ENCODE data around the gene KLHDC2.
"Not testable (repeated sequence)": the region's sequence is repeated elsewhere in the genome, so short reads cannot be mapped to it uniquely, and the experiment has no call there.

KLHDC2 gene

GRCh38 chr14:49767571-49768300 is at the start of gene KLHDC2:
TSS of gene KLHDC2 (plus strand) at chr14:49768153. CDS start at chr14:49768469, 316 bp downstream.
- peak; percentile 87 for DNase-seq

- no peak for DNase-seq
Observed at GRCh38 chr14:49720744-49721143, 47.2 kb upstream of the KLHDC2 start.

- not testable (repeated sequence) for DNase-seq
Observed at GRCh38 chr14:49721733-49722435, 46.1 kb upstream of the KLHDC2 start.

- DNase-seq = no peak
Observed at GRCh38 chr14:49727171-49727570, 40.8 kb upstream of the KLHDC2 start.

GRCh38 chr14:49732896-49733295 is 35.1 kb upstream of the KLHDC2 start:
- DNase-seq = no peak

- DNase-seq = no peak
Observed at GRCh38 chr14:49733836-49734235, 34.1 kb upstream of the KLHDC2 start.

- DNase-seq = not testable (repeated sequence)
Observed at GRCh38 chr14:49735669-49736068, 32.3 kb upstream of the KLHDC2 start.

GRCh38 chr14:49745191-49745590 is 22.8 kb upstream of the KLHDC2 start:
- DNase-seq = no peak

GRCh38 chr14:49746476-49746875 is 21.5 kb upstream of the KLHDC2 start:
- not testable (repeated sequence) for DNase-seq

- no peak for DNase-seq
Observed at GRCh38 chr14:49754570-49755097, 13.3 kb upstream of the KLHDC2 start.

- no peak for DNase-seq
Observed at GRCh38 chr14:49755378-49755777, 12.6 kb upstream of the KLHDC2 start.

- DNase-seq = no peak
Observed at GRCh38 chr14:49761839-49762551, 6.0 kb upstream of the KLHDC2 start.

- DNase-seq = no peak
Observed at GRCh38 chr14:49766839-49767238, 1.1 kb upstream of the KLHDC2 start.

- DNase-seq = no peak
Observed at GRCh38 chr14:49767270-49767570, 733 bp upstream of the KLHDC2 start.

GRCh38 chr14:49768301-49769121 is 558 bp downstream of the KLHDC2 start:
- DNase-seq = peak; percentile 39

- DNase-seq = peak; percentile 2
Observed at GRCh38 chr14:49769171-49769570, 1.2 kb downstream of the KLHDC2 start.

- DNase-seq = no peak
Observed at GRCh38 chr14:49769581-49770211, 1.7 kb downstream of the KLHDC2 start.

GRCh38 chr14:49770212-49770817 is 2.4 kb downstream of the KLHDC2 start:
- DNase-seq = no peak

- not testable (repeated sequence) for DNase-seq
Observed at GRCh38 chr14:49771691-49772090, 3.7 kb downstream of the KLHDC2 start.

GRCh38 chr14:49774106-49774505 is 6.2 kb downstream of the KLHDC2 start:
- no peak for DNase-seq

- DNase-seq = no peak
Observed at GRCh38 chr14:49778421-49778820, 10.5 kb downstream of the KLHDC2 start.

GRCh38 chr14:49781040-49781439 is 13.1 kb downstream of the KLHDC2 start:
- DNase-seq = not testable (repeated sequence)

Measured in RPMI8226 (cell line).